HepG2 (cell line): ENCODE data around the gene GLO1.

Experiments used
- ZNF430 ChIP-seq: sonication (generic); formaldehyde crosslinking; IDR thresholded peaks from 2 replicates; pipeline ENCODE4 v1.9.0; 2021; ENCODE audit warnings: mild to moderate bottlenecking, missing genetic modification reagents
- TF ChIP-seq, protein P1 (sequence below): sonication (generic); formaldehyde crosslinking; IDR thresholded peaks from 2 replicates; pipeline ENCODE4 v1.5.0; 2020; ENCODE audit warnings: mild to moderate bottlenecking, missing genetic modification reagents, moderate library complexity

DNA sequence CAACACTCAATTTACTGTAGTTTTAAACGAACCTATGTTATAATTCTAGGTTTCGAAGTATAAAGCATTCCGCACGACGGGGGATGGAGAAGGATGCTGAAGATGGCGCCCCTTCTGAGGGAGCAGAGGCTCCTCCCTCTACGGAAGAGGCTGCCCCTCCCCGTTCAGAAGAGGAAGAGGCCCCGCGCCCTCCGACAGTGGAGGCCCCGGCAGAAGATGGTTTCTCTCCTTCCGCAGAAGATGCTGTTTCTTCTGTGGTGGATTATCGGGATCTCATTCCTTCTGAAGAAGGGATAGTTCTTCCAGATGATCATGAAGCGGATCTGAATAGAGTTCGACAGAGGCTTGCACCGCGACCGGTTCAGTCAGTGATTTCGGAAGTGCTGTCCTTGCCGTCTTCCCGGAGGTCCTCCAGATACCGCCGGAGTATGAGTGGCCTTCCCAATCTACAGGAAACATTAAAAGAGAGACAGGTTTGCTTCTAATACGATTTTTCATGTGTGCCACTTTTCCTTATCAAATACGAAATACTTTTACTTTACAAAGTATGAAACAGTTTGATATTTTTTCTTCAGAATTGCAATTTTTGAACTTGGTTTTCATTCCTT is 19.9 kb upstream of the GLO1 start:
- TF ChIP-seq, protein P1, sequence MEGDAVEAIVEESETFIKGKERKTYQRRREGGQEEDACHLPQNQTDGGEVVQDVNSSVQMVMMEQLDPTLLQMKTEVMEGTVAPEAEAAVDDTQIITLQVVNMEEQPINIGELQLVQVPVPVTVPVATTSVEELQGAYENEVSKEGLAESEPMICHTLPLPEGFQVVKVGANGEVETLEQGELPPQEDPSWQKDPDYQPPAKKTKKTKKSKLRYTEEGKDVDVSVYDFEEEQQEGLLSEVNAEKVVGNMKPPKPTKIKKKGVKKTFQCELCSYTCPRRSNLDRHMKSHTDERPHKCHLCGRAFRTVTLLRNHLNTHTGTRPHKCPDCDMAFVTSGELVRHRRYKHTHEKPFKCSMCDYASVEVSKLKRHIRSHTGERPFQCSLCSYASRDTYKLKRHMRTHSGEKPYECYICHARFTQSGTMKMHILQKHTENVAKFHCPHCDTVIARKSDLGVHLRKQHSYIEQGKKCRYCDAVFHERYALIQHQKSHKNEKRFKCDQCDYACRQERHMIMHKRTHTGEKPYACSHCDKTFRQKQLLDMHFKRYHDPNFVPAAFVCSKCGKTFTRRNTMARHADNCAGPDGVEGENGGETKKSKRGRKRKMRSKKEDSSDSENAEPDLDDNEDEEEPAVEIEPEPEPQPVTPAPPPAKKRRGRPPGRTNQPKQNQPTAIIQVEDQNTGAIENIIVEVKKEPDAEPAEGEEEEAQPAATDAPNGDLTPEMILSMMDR (CRISPR knock-in tag), result no peak
- TF ChIP-seq ZNF430, result no peak
